NK-92 (cell line): ENCODE data around the gene HERC6.
"Not testable (repeated sequence)": the region's sequence is repeated elsewhere in the genome, so short reads cannot be mapped to it uniquely, and the experiment has no call there.

ENCODE experiments used
- DNase-seq: peaks from one replicate; lab custom pipeline; 2025; ENCODE audit not compliant: unreplicated experiment; lab: John Stamatoyannopoulos, UW

The HERC6 gene

GRCh38 chr4:88446124-88446523 lies 67.5 kb downstream of the HERC6 start:
- no peak for DNase-seq

- no peak for DNase-seq
Measured at GRCh38 chr4:88447371-88448095, 68.9 kb downstream of the HERC6 start.

GRCh38 chr4:88448211-88448765 lies 69.6 kb downstream of the HERC6 start:
- DNase-seq: not testable (repeated sequence)

DNA sequence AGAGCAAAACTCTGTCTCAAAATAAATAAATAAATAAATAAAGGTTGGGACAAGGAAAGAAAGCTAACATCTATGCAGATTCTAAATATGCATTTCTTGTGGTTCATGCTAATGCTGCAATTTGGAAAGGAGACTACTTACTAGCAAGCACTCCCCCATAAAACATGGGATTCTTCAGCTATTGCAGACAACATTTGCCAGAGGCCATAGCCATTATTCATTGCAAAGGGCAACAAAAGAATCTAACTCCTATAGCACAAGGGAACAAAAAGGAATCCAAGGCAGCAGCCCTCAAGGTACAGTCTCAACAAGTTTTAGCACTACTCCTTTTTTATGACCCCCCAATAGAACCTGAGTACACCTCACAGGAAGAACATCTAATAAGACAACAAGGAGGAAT lies 70.2 kb downstream of the HERC6 start:
- DNase-seq: no peak

- DNase-seq: no peak
Measured at GRCh38 chr4:88449290-88449689, 70.6 kb downstream of the HERC6 start.

GRCh38 chr4:88451205-88451604 lies 72.6 kb downstream of the HERC6 start:
- DNase-seq: no peak

GRCh38 chr4:88452912-88453311 lies 74.3 kb downstream of the HERC6 start:
- DNase-seq: no peak

DNA sequence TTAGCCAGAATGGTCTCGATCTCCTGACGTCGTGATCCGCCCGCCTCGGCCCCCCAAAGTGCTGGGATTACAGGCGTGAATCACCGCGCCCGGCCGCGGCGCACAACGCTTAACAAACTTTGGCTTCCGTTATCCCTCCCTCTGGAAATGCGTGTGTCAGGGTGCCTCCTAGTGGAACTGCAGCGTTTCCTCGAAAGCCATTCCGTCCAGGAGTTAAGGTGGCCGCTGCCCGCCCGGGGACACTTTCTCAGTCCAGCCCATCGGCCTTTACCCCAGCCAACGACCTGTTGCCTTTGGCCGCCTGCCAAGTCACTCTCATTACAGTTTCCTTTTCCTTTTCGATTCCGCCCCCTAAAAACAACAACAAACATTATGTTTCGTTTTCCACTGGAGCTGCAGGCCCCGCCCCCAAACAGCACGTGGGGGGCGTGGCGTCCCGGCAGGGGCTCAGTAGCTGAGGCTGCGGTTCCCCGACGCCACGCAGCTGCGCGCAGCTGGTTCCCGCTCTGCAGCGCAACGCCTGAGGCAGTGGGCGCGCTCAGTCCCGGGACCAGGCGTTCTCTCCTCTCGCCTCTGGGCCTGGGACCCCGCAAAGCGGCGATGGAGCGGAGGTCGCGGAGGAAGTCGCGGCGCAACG lies 78.1 kb downstream of the HERC6 start, which contains the start of gene HERC5:
TSS of gene HERC5 (plus strand) at position 450 of the 637 bp plus-strand sequence. CDS start at position 601, 151 bp downstream.
- peak; percentile 20 for DNase-seq

GRCh38 chr4:88457307-88458103 lies 78.9 kb downstream of the HERC6 start:
- no peak for DNase-seq

DNA sequence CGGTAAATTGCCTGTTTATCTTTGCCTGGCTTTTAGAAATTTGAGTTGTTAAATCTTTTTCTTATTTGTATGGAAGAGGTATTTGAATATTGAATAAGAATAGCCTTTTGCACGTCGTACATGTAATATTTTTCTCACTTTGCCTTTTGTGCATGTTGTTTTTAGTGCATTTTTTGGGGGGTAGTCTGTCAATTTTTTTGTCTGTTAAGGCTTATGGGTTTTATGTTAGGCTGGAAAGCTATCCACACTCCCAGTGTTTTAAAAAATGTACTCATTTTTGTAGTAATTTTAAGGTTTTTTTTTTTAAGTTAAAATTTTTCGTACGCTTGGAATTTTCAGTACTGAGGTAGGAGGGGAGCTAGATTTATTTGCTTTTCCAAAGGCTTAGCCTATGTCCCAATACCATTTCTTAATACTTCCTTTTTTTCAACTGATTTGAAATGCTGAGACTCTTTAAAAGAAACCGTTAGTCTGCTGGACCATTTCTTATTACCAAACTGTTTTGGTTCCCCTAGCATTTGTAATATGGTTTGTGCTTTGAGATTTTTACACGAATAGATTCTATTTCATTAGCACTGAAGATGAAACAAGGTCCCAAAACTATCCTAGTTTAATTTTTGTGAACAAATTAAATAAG lies 79.6 kb downstream of the HERC6 start:
- no peak for DNase-seq

DNA sequence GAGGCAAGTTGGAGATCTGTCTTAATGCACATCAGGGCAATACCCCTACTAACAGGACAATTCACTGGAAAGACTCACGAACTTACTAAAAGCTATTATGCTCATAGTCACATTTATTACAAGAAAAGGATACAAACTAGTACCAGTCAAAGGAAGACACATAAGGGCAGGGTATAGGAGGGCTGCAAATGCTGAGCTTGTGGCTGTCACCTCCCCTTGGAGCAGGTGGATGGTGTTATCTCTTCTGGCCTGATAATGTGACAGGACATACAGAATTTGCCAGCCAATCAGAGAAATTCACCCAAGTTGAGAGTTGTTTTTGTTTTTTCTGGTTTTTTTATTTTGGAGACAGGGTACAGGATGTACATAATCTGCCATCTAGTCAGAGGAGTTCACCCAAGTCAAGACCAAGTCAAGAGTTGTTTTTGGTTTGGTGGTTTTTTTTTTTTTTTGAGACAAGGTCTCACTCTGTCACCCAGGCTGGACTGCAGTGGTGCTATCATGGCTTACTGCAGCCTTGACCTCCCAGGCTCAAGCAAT lies 87.1 kb downstream of the HERC6 start:
- no peak for DNase-seq

GRCh38 chr4:88467392-88467791 lies 88.7 kb downstream of the HERC6 start:
- DNase-seq: no peak

GRCh38 chr4:88477229-88477860 lies 98.7 kb downstream of the HERC6 start:
- DNase-seq: no peak

GRCh38 chr4:88478247-88478646 lies 99.6 kb downstream of the HERC6 start:
- no peak for DNase-seq

GRCh38 chr4:88481537-88481936 lies 102.9 kb downstream of the HERC6 start:
- DNase-seq: no peak

GRCh38 chr4:88489100-88489761 lies 110.6 kb downstream of the HERC6 start:
- DNase-seq: no peak
